ENCODE results near the gene SEC16B. TPM values are rescaled to one million over a fixed set of nuclear protein-coding genes. Genes with fewer than 3 reads are reported as not detected.

SEC16B gene
- total and polyA plus RNA-seq, 9 of the 15 experiments (the other 6 are each of a cell fraction or from before 2014, with no cell fraction given): not detected

- no peak for FAIRE-seq
- ATAC-seq: no peak
- DNase-seq (ENCODE audit: extremely low read depth in 1 of 4, low spot score in 3 of 4): no peak
These were observed 4.6 kb downstream of the SEC16B start for GRCh38 chr1:177965293-177965692.

More at GRCh38 chr1:177965293-177965692, 4.6 kb downstream of the SEC16B start:
- no peaks in the 10 kb centered on the region for H3K4me1 ChIP-seq (replicated peaks in 1 of 2; ENCODE audit: control insufficient read depth in 2 of 2, insufficient read depth in 2 of 2, low read length in 2 of 2)
- 0% methylated on average over 4 of the region's 4 CpGs for WGBS (ENCODE audit: insufficient coverage, low coverage, missing lambda C conversion rate)
- no peak overlapping the region for H3K4me2 ChIP-seq (ENCODE audit: insufficient read depth, low read length)
- ChIA-PET POLR2A (no interaction called here), CTCF (ENCODE audit: low intra/inter-chr PET ratio) (no interaction called here)
- intact Hi-C loops (cut with micrococcal nuclease): no loop called here
- in situ Hi-C loops (cut with MboI): no loop called here
- H3K4me3 ChIP-seq: no peak overlapping the region
- H3K27me3 ChIP-seq (ENCODE audit: control insufficient read depth in 2 of 2, insufficient read depth in 2 of 2, low read length in 2 of 2): 0 out of 5 replicates have a peak, but pooled peaks cover 0 to 3% of the 10 kb centered on the region in 2 experiments
- BruUV-seq (replicated peaks): no TSS peak
- no peak overlapping the region for H2AFZ ChIP-seq (ENCODE audit: low read depth, low read length)
- H4K20me1 ChIP-seq (replicated peaks; ENCODE audit: control insufficient read depth, insufficient read depth, low read length): no peaks in the 10 kb centered on the region
- H3K36me3 ChIP-seq (ENCODE audit: control insufficient read depth, insufficient read depth, low read length): no peaks in the 10 kb centered on the region
- H3K27ac ChIP-seq (ENCODE audit: extremely low read depth, low read depth, low read length): no peak overlapping the region
- H3K9me1 ChIP-seq (ENCODE audit: control insufficient read depth, insufficient read depth, low read length): no peaks in the 10 kb centered on the region
- no peaks in the 10 kb centered on the region for H3K79me2 ChIP-seq (ENCODE audit: control insufficient read depth, insufficient read depth, low read length)
- H3K9me3 ChIP-seq (replicated peaks; ENCODE audit: control insufficient read depth, insufficient read depth, low read depth, low read length): no peaks in the 10 kb centered on the region
- TF ChIP-seq ZSCAN29 (IDR thresholded peaks at IDR 0.05) (no peak), NFE2L1 (tag; IDR thresholded peaks at IDR 0.05; ENCODE audit: borderline replicate concordance, low read depth) (no peak), U2AF1 (optimal IDR thresholded peaks at IDR 0.05; ENCODE audit: low read depth, low read length) (no peak), HOXB6 (CRISPR knock-in tag; IDR thresholded peaks at IDR 0.05; ENCODE audit: borderline replicate concordance) (no peak), MAFK (IDR thresholded peaks at IDR 0.05; ENCODE audit: low read length) (no peak), POLR2A (conservative IDR thresholded peaks at IDR 0.05) (no peak), ZNF778 (CRISPR knock-in tag; IDR thresholded peaks at IDR 0.05) (no peak), CGGBP1 (CRISPR knock-in tag; IDR thresholded peaks at IDR 0.05) (no peak), ZNF668 (CRISPR knock-in tag; IDR thresholded peaks at IDR 0.05) (no peak), SMARCB1 (IDR thresholded peaks at IDR 0.05; ENCODE audit: insufficient read length, low read depth) (no peak), ZBTB17 (CRISPR knock-in tag; IDR thresholded peaks at IDR 0.05) (no peak), ATF2 (CRISPR knock-in tag; IDR thresholded peaks at IDR 0.05) (no peak), ARID1B (IDR thresholded peaks at IDR 0.05) (no peak)
- H3K9ac ChIP-seq (ENCODE audit: insufficient read depth in 1 of 2, low read depth in 2 of 2, low read length in 2 of 2): no peak overlapping the region

All from K562 (cell line).